Spinal cord (tissue), 10 donors: ENCODE data around the gene RHCG. TPM values are rescaled to one million over a fixed set of nuclear protein-coding genes. Genes with fewer than 3 reads are reported as not detected.

ENCODE experiments used
- DNase-seq, 6 donors: peaks; one replicate each; pipeline versions ENCODE4 v3.0.0 to v3.0.0-alpha.2; 2013 to 2015; ENCODE audit warnings: low spot score in 6 of 6, low read depth in 4 of 6
- H3K27ac ChIP-seq: one replicate; pipeline ENCODE4 v1.5.1; 2013; ENCODE audit warnings: low read depth, low read length, control low read depth
- H3K27me3 ChIP-seq: one replicate; pipeline ENCODE4 v1.6.1; 2013; ENCODE audit warnings: low read length; ENCODE audit not compliant: control insufficient read depth, insufficient read depth
- H3K36me3 ChIP-seq: one replicate; pipeline ENCODE4 v1.6.1; 2013; ENCODE audit warnings: low read length; ENCODE audit not compliant: control insufficient read depth, insufficient read depth
- H3K4me1 ChIP-seq: one replicate; pipeline ENCODE4 v1.6.1; 2013; ENCODE audit warnings: low read length; ENCODE audit not compliant: control insufficient read depth, insufficient read depth
- H3K4me3 ChIP-seq: one replicate; pipeline ENCODE4 v1.5.1; 2013; ENCODE audit warnings: low read depth, low read length, control low read depth
- H3K9me3 ChIP-seq: one replicate; pipeline ENCODE4 v1.6.1; 2013; ENCODE audit warnings: low read length; ENCODE audit not compliant: control insufficient read depth, insufficient read depth
- WGBS: methylation state at CpG from one replicate; pipeline ENCODE4 v1.1.5; 2013; ENCODE audit warnings: missing lambda C conversion rate; ENCODE audit not compliant: insufficient coverage; 5-methylcytosine and 5-hydroxymethylcytosine counted together
- polyA plus RNA-seq, 2 donors: library from polyadenylated mRNA; unstranded; fragments of 120-200 nt; gene quantifications; one replicate each; pipeline ENCODE4 v1.2.1, GENCODE V29; 2013; ENCODE audit not compliant: insufficient read length in 2 of 2
- total RNA-seq, 2 donors: library from RNA; depleted of rRNA in 1 of 2; stranded (reverse); fragments of 120-200 nt in 1 of 2; fragments of >200 nt in 1 of 2; gene quantifications; one replicate each; pipeline versions ENCODE4 v1.2.3 to v1.2.4, GENCODE V29; 2013 to 2014
- donor health status: healthy.

RHCG gene
- total and polyA plus RNA-seq, 4 donors = 0.44 to 6.8 (median 1.7) TPM

GRCh38 chr15:89442671-89443307, 53.6 kb downstream of the RHCG start:
- H3K27me3 ChIP-seq = no peaks in the 10 kb centered on the region
- no peaks in the 10 kb centered on the region for H3K9me3 ChIP-seq
- H3K4me1 ChIP-seq = peaks cover 80% of the 10 kb centered on the region
- DNase-seq = peak in 2 of 6 donors; percentile 79 to 83
- peaks cover 28% of the 10 kb centered on the region for H3K36me3 ChIP-seq
- H3K4me3 ChIP-seq = no peak overlapping the region
- H3K27ac ChIP-seq = no peak overlapping the region
- WGBS = 47% methylated on average over 13 of the region's 19 CpGs

GRCh38 chr15:89442155-89442554, 54.2 kb downstream of the RHCG start:
- no peak overlapping the region for H3K27ac ChIP-seq
- no peak for DNase-seq
- H3K27me3 ChIP-seq = no peaks in the 10 kb centered on the region
- H3K36me3 ChIP-seq = peaks cover 25% of the 10 kb centered on the region
- no peaks in the 10 kb centered on the region for H3K9me3 ChIP-seq
- WGBS = 88% methylated on average over 10 of the region's 10 CpGs
- no peak overlapping the region for H3K4me3 ChIP-seq
- peaks cover 73% of the 10 kb centered on the region for H3K4me1 ChIP-seq

GRCh38 chr15:89441295-89441812, 55.0 kb downstream of the RHCG start:
- no peak overlapping the region for H3K27ac ChIP-seq
- H3K9me3 ChIP-seq = no peaks in the 10 kb centered on the region
- H3K27me3 ChIP-seq = no peaks in the 10 kb centered on the region
- peaks cover 29% of the 10 kb centered on the region for H3K36me3 ChIP-seq
- H3K4me3 ChIP-seq = no peak overlapping the region
- DNase-seq = no peak
- H3K4me1 ChIP-seq = peaks cover 76% of the 10 kb centered on the region
- WGBS = no CpG with 5 or more reads among the region's 3 CpGs

GRCh38 chr15:89439764-89440163, 56.6 kb downstream of the RHCG start:
- peaks cover 40% of the 10 kb centered on the region for H3K36me3 ChIP-seq
- DNase-seq = no peak
- peaks cover 77% of the 10 kb centered on the region for H3K4me1 ChIP-seq
- WGBS = 79% methylated on average over 8 of the region's 9 CpGs
- H3K9me3 ChIP-seq = no peaks in the 10 kb centered on the region
- no peak overlapping the region for H3K4me3 ChIP-seq
- no peaks in the 10 kb centered on the region for H3K27me3 ChIP-seq
- no peak overlapping the region for H3K27ac ChIP-seq

GRCh38 chr15:89436560-89437311, 59.6 kb downstream of the RHCG start:
- Histone ChIP-seq H3K4me1 (peaks cover 73% of the 10 kb centered on the region), H3K27me3 (no peaks in the 10 kb centered on the region), H3K36me3 (peaks cover 31% of the 10 kb centered on the region), H3K9me3 (no peaks in the 10 kb centered on the region), H3K27ac (no peak overlapping the region), H3K4me3 (no peak overlapping the region)
- WGBS = 75% methylated on average over 7 of the region's 7 CpGs
- DNase-seq = no peak

GRCh38 chr15:89435362-89435761, 61.0 kb downstream of the RHCG start:
- Histone ChIP-seq H3K4me1 (peaks cover 68% of the 10 kb centered on the region), H3K27ac (no peak overlapping the region), H3K9me3 (no peaks in the 10 kb centered on the region), H3K36me3 (peaks cover 26% of the 10 kb centered on the region), H3K4me3 (no peak overlapping the region), H3K27me3 (no peaks in the 10 kb centered on the region)
- 33% methylated on average over 7 of the region's 8 CpGs for whole genome bisulfite sequencing
- peak in 1 of 6 donors; percentile 46 for DNase-seq

GRCh38 chr15:89433686-89434085, 62.7 kb downstream of the RHCG start:
- WGBS = 27% methylated on average over 1 of the region's 2 CpGs
- Histone ChIP-seq H3K36me3 (peaks cover 21% of the 10 kb centered on the region), H3K4me1 (peaks cover 75% of the 10 kb centered on the region), H3K27ac (peak overlapping the region; percentile 84), H3K4me3 (no peak overlapping the region), H3K9me3 (no peaks in the 10 kb centered on the region), H3K27me3 (no peaks in the 10 kb centered on the region)
- DNase-seq = peak in 2 of 6 donors; percentile 86 to 90

- Histone ChIP-seq H3K36me3 (peaks cover 11% of the 10 kb centered on the region), H3K4me1 (peaks cover 59% of the 10 kb centered on the region), H3K27ac (peak overlapping the region; percentile 61), H3K27me3 (no peaks in the 10 kb centered on the region), H3K4me3 (peak overlapping the region; percentile 42), H3K9me3 (no peaks in the 10 kb centered on the region)
- 3% methylated on average over 33 of the region's 44 CpGs for WGBS
- DNase-seq = peak in 2 of 6 donors; percentile 96
These were observed 65.6 kb downstream of the RHCG start for GRCh38 chr15:89430530-89431341.

- peaks cover 8% of the 10 kb centered on the region for H3K36me3 ChIP-seq
- H3K9me3 ChIP-seq = no peaks in the 10 kb centered on the region
- no peak for DNase-seq
- H3K4me3 ChIP-seq = no peak overlapping the region
- H3K4me1 ChIP-seq = peaks cover 52% of the 10 kb centered on the region
- no peaks in the 10 kb centered on the region for H3K27me3 ChIP-seq
- 25% methylated on average over 1 of the region's 2 CpGs for WGBS
- H3K27ac ChIP-seq = peak overlapping the region; percentile 47
These were observed 66.4 kb downstream of the RHCG start for GRCh38 chr15:89429986-89430385.
